GM19468 (cell line): ENCODE measurements around the gene IST1.
"Not testable (repeated sequence)": the region's sequence is repeated elsewhere in the genome, so short reads cannot be mapped to it uniquely, and the experiment has no call there.

Source experiments
- ATAC-seq: cut with Tn5 transposase; IDR thresholded peaks from one replicate; pipeline ENCODE4 v1.9.1; 2021; ENCODE audit warnings: mild to moderate bottlenecking, moderate library complexity, moderate number of reproducible peaks; ENCODE audit not compliant: unreplicated experiment; ENCODE audit errors: extremely low read depth

The IST1 gene

GRCh38 chr16:71878911-71879310, 16.4 kb upstream of the IST1 start:
- no peak for ATAC-seq

GRCh38 chr16:71880176-71880575, 15.2 kb upstream of the IST1 start:
- ATAC-seq, result no peak

GRCh38 chr16:71882505-71883167, 12.7 kb upstream of the IST1 start:
- no peak for ATAC-seq

- no peak for ATAC-seq
These were observed 12.0 kb upstream of the IST1 start for GRCh38 chr16:71883168-71883848.

GRCh38 chr16:71883849-71884638, 11.3 kb upstream of the IST1 start, which contains the start of gene ZNF821:
TSS of gene ZNF821 (minus strand) at chr16:71884182. CDS start at chr16:71879946, 4,236 bp downstream.
- peak; percentile 27 for ATAC-seq

- no peak for ATAC-seq
These were observed 10.1 kb upstream of the IST1 start for GRCh38 chr16:71885261-71885650.

- no peak for ATAC-seq
These were observed 6.2 kb upstream of the IST1 start for GRCh38 chr16:71889147-71889546.

- no peak for ATAC-seq
These were observed 1.5 kb upstream of the IST1 start for GRCh38 chr16:71893888-71894228.

GRCh38 chr16:71894229-71894920, 956 bp upstream of the IST1 start:
- no peak for ATAC-seq

- ATAC-seq, result no peak
These were observed 491 bp downstream of the IST1 start for GRCh38 chr16:71895679-71896365.

GRCh38 chr16:71896764-71897368, 1.5 kb downstream of the IST1 start:
- ATAC-seq, result no peak

GRCh38 chr16:71899171-71899570, 3.8 kb downstream of the IST1 start:
- no peak for ATAC-seq

GRCh38 chr16:71902656-71903365, 7.5 kb downstream of the IST1 start:
- ATAC-seq, result no peak

- ATAC-seq, result no peak
These were observed 8.3 kb downstream of the IST1 start for GRCh38 chr16:71903608-71904007.

GRCh38 chr16:71904239-71904638, 8.9 kb downstream of the IST1 start:
- ATAC-seq, result no peak

GRCh38 chr16:71905765-71906164, 10.4 kb downstream of the IST1 start:
- not testable (repeated sequence) for ATAC-seq

- ATAC-seq, result no peak
These were observed 15.8 kb downstream of the IST1 start for GRCh38 chr16:71911121-71911520.

- ATAC-seq, result no peak
These were observed 17.4 kb downstream of the IST1 start for GRCh38 chr16:71912534-71913275.
